ENCODE results near the gene GRIK2.
"Not testable (repeated sequence)": the region's sequence is repeated elsewhere in the genome, so short reads cannot be mapped to it uniquely, and the experiment has no call there.

GRCh38 chr6:101383747-101384146 lies 9.8 kb upstream of the GRIK2 start:
- not testable (repeated sequence) for TF ChIP-seq CTCF, POLR2A (IDR thresholded peaks at IDR 0.05)

Data from tibial nerve (tissue), 3 donors.